Measurements from ENCODE around the gene KCNJ9. TPM values are rescaled to one million over a fixed set of nuclear protein-coding genes. Genes with fewer than 3 reads are reported as not detected.

The KCNJ9 gene
- polyA plus RNA-seq, 1 donor from 2014 or later: 8.0 TPM

DNA sequence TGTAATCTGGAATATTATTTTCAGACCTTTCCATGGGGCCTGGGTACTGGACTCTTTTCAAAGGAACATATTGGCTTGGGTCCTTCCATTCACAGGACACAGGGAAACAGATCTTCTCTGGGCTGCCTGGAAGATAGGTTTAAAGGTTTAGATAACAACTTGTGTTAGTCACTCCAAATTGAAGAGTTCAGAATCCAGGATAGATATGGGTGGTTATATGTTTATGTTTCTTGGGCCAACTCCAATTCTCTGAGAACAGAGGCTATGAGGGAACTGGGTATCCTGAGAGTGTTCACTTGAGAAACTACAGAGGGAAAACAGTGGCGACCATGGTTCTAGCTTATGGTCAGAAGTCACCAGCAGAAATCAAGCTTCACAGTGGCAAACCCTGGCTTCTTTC lies 40.9 kb upstream of the KCNJ9 start:
- no peak overlapping the region for H3K4me3 ChIP-seq (ENCODE audit: low read length)
- no peak overlapping the region for H3K27ac ChIP-seq (ENCODE audit: low read length)
- no peak overlapping the region for H2AFZ ChIP-seq (ENCODE audit: low read depth, low read length)
- no peak for TF ChIP-seq RAD21 (conservative IDR thresholded peaks at IDR 0.05)
- TF ChIP-seq POLR2AphosphoS5 (IDR thresholded peaks at IDR 0.05): no peak
- TF ChIP-seq TAF1 (IDR thresholded peaks at IDR 0.05; ENCODE audit: low read depth): no peak
- TF ChIP-seq, protein P1, sequence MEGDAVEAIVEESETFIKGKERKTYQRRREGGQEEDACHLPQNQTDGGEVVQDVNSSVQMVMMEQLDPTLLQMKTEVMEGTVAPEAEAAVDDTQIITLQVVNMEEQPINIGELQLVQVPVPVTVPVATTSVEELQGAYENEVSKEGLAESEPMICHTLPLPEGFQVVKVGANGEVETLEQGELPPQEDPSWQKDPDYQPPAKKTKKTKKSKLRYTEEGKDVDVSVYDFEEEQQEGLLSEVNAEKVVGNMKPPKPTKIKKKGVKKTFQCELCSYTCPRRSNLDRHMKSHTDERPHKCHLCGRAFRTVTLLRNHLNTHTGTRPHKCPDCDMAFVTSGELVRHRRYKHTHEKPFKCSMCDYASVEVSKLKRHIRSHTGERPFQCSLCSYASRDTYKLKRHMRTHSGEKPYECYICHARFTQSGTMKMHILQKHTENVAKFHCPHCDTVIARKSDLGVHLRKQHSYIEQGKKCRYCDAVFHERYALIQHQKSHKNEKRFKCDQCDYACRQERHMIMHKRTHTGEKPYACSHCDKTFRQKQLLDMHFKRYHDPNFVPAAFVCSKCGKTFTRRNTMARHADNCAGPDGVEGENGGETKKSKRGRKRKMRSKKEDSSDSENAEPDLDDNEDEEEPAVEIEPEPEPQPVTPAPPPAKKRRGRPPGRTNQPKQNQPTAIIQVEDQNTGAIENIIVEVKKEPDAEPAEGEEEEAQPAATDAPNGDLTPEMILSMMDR (IDR thresholded peaks at IDR 0.05; ENCODE audit: poor library complexity, severe bottlenecking): no peak
- no peak for TF ChIP-seq MXI1 (conservative IDR thresholded peaks at IDR 0.05; ENCODE audit: poor library complexity, severe bottlenecking)
- no peak for TF ChIP-seq EP300 (conservative IDR thresholded peaks at IDR 0.05; ENCODE audit: poor library complexity, severe bottlenecking)
- TF ChIP-seq, protein P2, sequence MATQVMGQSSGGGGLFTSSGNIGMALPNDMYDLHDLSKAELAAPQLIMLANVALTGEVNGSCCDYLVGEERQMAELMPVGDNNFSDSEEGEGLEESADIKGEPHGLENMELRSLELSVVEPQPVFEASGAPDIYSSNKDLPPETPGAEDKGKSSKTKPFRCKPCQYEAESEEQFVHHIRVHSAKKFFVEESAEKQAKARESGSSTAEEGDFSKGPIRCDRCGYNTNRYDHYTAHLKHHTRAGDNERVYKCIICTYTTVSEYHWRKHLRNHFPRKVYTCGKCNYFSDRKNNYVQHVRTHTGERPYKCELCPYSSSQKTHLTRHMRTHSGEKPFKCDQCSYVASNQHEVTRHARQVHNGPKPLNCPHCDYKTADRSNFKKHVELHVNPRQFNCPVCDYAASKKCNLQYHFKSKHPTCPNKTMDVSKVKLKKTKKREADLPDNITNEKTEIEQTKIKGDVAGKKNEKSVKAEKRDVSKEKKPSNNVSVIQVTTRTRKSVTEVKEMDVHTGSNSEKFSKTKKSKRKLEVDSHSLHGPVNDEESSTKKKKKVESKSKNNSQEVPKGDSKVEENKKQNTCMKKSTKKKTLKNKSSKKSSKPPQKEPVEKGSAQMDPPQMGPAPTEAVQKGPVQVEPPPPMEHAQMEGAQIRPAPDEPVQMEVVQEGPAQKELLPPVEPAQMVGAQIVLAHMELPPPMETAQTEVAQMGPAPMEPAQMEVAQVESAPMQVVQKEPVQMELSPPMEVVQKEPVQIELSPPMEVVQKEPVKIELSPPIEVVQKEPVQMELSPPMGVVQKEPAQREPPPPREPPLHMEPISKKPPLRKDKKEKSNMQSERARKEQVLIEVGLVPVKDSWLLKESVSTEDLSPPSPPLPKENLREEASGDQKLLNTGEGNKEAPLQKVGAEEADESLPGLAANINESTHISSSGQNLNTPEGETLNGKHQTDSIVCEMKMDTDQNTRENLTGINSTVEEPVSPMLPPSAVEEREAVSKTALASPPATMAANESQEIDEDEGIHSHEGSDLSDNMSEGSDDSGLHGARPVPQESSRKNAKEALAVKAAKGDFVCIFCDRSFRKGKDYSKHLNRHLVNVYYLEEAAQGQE (IDR thresholded peaks at IDR 0.05; ENCODE audit: borderline replicate concordance): no peak
- no peak for TF ChIP-seq SMC3 (conservative IDR thresholded peaks at IDR 0.05; ENCODE audit: poor library complexity)
- no peak for TF ChIP-seq EZH2 (IDR thresholded peaks at IDR 0.05; ENCODE audit: borderline replicate concordance, insufficient read depth, low read length, poor library complexity, severe bottlenecking)
- H4K20me1 ChIP-seq (ENCODE audit: insufficient read depth): no peaks in the 10 kb centered on the region
- no peaks in the 10 kb centered on the region for H3F3A ChIP-seq (ENCODE audit: insufficient read depth, low read length, poor library complexity, severe bottlenecking)
- H3K4me2 ChIP-seq (ENCODE audit: low read length): no peak overlapping the region
- H3K9ac ChIP-seq (ENCODE audit: low read length): no peak overlapping the region
- H3K27me3 ChIP-seq (ENCODE audit: insufficient read depth, low read depth, low read length): no peaks in the 10 kb centered on the region
- no peaks in the 10 kb centered on the region for H3K79me2 ChIP-seq (replicated peaks; ENCODE audit: insufficient read depth, low read length)
- no peaks in the 10 kb centered on the region for H3K36me3 ChIP-seq (ENCODE audit: insufficient read depth, low read length)
- no peaks in the 10 kb centered on the region for H3K9me3 ChIP-seq (ENCODE audit: low read length)
- no peaks in the 10 kb centered on the region for H3K9me2 ChIP-seq (ENCODE audit: insufficient read depth, low read length)

DNA sequence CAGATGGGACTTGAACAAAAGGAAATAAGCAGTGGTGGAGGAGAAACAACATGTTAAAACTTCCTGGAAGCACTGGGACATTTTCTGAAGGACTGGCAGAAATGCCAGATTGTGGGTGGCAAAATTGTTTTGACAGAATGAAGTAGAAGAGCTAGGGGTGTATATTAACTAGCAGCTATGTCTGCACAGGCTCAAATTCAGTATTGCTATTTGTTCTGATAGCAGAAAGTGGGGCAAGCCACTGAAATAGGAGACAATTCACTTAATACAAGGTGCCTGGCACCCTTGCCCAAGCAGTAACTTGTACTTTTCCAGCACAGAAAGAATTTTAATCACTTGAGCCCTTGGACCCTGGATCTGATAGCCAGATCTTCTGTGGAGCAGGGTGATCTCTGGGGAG lies 37.8 kb upstream of the KCNJ9 start:
- H3K9me2 ChIP-seq (ENCODE audit: insufficient read depth, low read length): no peaks in the 10 kb centered on the region
- H3K4me3 ChIP-seq (ENCODE audit: low read length): no peak overlapping the region
- no peak overlapping the region for H3K9ac ChIP-seq (ENCODE audit: low read length)
- no peak overlapping the region for H3K4me2 ChIP-seq (ENCODE audit: low read length)
- H3K36me3 ChIP-seq (ENCODE audit: insufficient read depth, low read length): no peaks in the 10 kb centered on the region
- no peak overlapping the region for H2AFZ ChIP-seq (ENCODE audit: low read depth, low read length)
- TF ChIP-seq RAD21 (conservative IDR thresholded peaks at IDR 0.05) (no peak), EP300 (conservative IDR thresholded peaks at IDR 0.05; ENCODE audit: poor library complexity, severe bottlenecking) (no peak), MXI1 (conservative IDR thresholded peaks at IDR 0.05; ENCODE audit: poor library complexity, severe bottlenecking) (no peak), SMC3 (conservative IDR thresholded peaks at IDR 0.05; ENCODE audit: poor library complexity) (no peak), POLR2AphosphoS5 (IDR thresholded peaks at IDR 0.05) (no peak), EZH2 (IDR thresholded peaks at IDR 0.05; ENCODE audit: borderline replicate concordance, insufficient read depth, low read length, poor library complexity, severe bottlenecking) (no peak), TAF1 (IDR thresholded peaks at IDR 0.05; ENCODE audit: low read depth) (no peak)
- TF ChIP-seq, protein P1 (IDR thresholded peaks at IDR 0.05; ENCODE audit: poor library complexity, severe bottlenecking): no peak
- TF ChIP-seq, protein P2 (IDR thresholded peaks at IDR 0.05; ENCODE audit: borderline replicate concordance): no peak
- H3K79me2 ChIP-seq (replicated peaks; ENCODE audit: insufficient read depth, low read length): no peaks in the 10 kb centered on the region
- H4K20me1 ChIP-seq (ENCODE audit: insufficient read depth): no peaks in the 10 kb centered on the region
- no peak overlapping the region for H3K27ac ChIP-seq (ENCODE audit: low read length)
- H3F3A ChIP-seq (ENCODE audit: insufficient read depth, low read length, poor library complexity, severe bottlenecking): no peaks in the 10 kb centered on the region
- no peaks in the 10 kb centered on the region for H3K27me3 ChIP-seq (ENCODE audit: insufficient read depth, low read depth, low read length)
- no peaks in the 10 kb centered on the region for H3K9me3 ChIP-seq (ENCODE audit: low read length)

All from neural cell (in vitro differentiated cells).